HUES6 (cell line): ENCODE results near the gene ZNF267.
"Not testable (repeated sequence)": the region's sequence is repeated elsewhere in the genome, so short reads cannot be mapped to it uniquely, and the experiment has no call there.

Experiments
- H3K27ac ChIP-seq: 2 replicates; pipeline ENCODE4 v1.7.0; 2013; ENCODE audit warnings: low read depth, mild to moderate bottlenecking, low read length, inconsistent platforms
- H3K27me3 ChIP-seq: 2 replicates; pipeline ENCODE4 v1.6.1; 2013; ENCODE audit warnings: low read length; ENCODE audit not compliant: control insufficient read depth, insufficient read depth
- H3K36me3 ChIP-seq: 2 replicates; pipeline ENCODE4 v1.6.1; 2013; ENCODE audit warnings: low read length; ENCODE audit not compliant: control insufficient read depth, insufficient read depth
- H3K4me1 ChIP-seq: 2 replicates; pipeline ENCODE4 v1.6.1; 2013; ENCODE audit warnings: low read length; ENCODE audit not compliant: control insufficient read depth, insufficient read depth
- H3K4me3 ChIP-seq: 2 replicates; pipeline ENCODE4 v1.5.1; 2013; ENCODE audit warnings: low read depth, low read length
- H3K9ac ChIP-seq: one replicate; pipeline ENCODE4 v1.6.1; 2013; ENCODE audit warnings: mild to moderate bottlenecking, low read length
- H3K9me3 ChIP-seq: 2 replicates; pipeline ENCODE4 v1.6.1; 2013; ENCODE audit warnings: low read depth, low read length; ENCODE audit not compliant: control insufficient read depth, insufficient read depth

ZNF267 gene

GRCh38 chr16:31873556-31874365, at the start of gene ZNF267:
TSS of gene ZNF267 (plus strand) at chr16:31873807. CDS start at chr16:31873967, 160 bp downstream.
- peaks cover 11% of the 10 kb centered on the region for H3K36me3 ChIP-seq
- peak within 1 kb of the TSS; percentile 95 for H3K9ac ChIP-seq
- H3K9me3 ChIP-seq, result peaks cover 2% of the 10 kb centered on the region; the same call in 1 of the 2 replicates
- peak within 1 kb of the TSS; percentile 93 for H3K27ac ChIP-seq
- H3K27me3 ChIP-seq, result peaks cover 8% of the 10 kb centered on the region; the same call in 1 of the 2 replicates
- no peaks in the 10 kb centered on the region for H3K4me1 ChIP-seq
- H3K4me3 ChIP-seq, result peak within 1 kb of the TSS; percentile 83

GRCh38 chr16:31833047-31833446, 40.6 kb upstream of the ZNF267 start:
- peaks cover 32% of the 10 kb centered on the region for H3K9me3 ChIP-seq
- H3K4me1 ChIP-seq, result no peaks in the 10 kb centered on the region

DNA sequence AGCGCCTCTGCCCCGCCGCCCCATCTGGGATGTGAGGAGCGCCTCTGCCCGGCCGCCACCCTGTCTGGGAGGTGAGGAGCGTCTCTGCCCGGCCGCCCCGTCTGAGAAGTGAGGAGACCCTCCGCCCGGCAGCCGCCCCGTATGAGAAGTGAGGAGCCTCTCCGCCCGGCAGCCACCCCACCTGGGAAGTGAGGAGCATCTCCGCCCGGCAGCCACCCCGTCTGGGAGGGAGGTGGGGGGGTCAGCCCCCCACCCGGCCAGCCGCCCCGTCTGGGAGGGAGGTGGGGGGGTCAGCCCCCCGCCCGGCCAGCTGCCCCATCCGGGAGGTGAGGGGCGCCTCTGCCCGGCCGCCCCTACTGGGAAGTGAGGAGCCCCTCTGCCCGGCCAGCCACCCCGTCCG, 37.2 kb upstream of the ZNF267 start:
- Histone ChIP-seq H3K9me3 (peaks cover 52% of the 10 kb centered on the region), H3K27me3 (peaks cover 26% of the 10 kb centered on the region; the same call in 1 of the 2 replicates)
- H3K27ac ChIP-seq, H3K9ac ChIP-seq, H3K36me3 ChIP-seq, H3K4me1 ChIP-seq, H3K4me3 ChIP-seq: not testable (repeated sequence)

More at GRCh38 chr16:31833047-31833446, 40.6 kb upstream of the ZNF267 start:
- H3K27me3 ChIP-seq, result no peaks in the 10 kb centered on the region; the same call in 1 of the 2 replicates
- H3K4me3 ChIP-seq, result no peak overlapping the region
- no peak overlapping the region for H3K27ac ChIP-seq
- no peak overlapping the region for H3K9ac ChIP-seq
- no peaks in the 10 kb centered on the region for H3K36me3 ChIP-seq

DNA sequence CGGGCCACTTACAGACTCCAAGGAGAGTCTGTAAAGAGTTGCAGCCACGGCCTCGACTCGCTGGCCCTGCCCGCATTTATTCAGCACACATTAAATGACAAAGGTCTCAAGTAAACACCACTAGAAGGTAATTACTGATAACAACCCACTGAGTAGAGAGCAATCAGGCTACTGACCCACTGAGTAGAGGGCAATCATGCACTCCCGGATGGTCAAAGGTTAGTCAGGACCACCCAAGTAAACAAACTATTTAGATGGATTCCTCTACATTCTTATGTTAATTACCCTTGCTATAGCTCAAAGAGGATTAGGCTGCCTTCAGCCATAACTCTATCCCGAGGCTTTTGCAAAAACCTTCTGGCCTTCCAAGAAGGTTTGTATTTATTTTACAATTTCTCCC, 30.7 kb upstream of the ZNF267 start:
- H3K9me3 ChIP-seq, result peaks cover 60% of the 10 kb centered on the region

DNA sequence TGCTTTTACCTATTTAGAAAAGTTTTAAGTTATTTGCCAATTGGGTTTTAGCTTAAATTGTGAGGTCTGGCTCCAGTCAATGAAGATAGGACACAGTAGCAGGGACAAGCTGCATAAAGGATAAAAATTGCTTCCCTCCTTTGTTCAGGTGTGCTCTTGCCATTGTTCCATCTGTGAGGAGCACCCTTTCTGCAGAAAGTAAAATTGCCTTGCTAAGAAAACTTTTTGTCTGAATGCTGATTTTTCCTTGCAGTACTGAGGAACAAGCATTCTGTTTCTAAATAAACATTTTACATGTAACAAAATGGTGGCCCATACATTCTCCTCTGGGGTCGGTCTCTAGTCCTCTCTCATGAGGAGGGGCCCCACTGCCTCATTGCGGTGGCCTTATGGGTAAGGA, 25.0 kb upstream of the ZNF267 start:
- Histone ChIP-seq H3K27me3 (peaks cover 30% of the 10 kb centered on the region; the same call in 1 of the 2 replicates), H3K9me3 (peaks cover 58% of the 10 kb centered on the region)
- H3K9ac ChIP-seq, H3K36me3 ChIP-seq, H3K27ac ChIP-seq, H3K4me1 ChIP-seq, H3K4me3 ChIP-seq: not testable (repeated sequence)

More for the DNA sequence above, 30.7 kb upstream of the ZNF267 start:
- Histone ChIP-seq H3K27ac (no peak overlapping the region), H3K4me3 (peak overlapping the region; percentile 34; the same call in 1 of the 2 replicates), H3K27me3 (peaks cover 67% of the 10 kb centered on the region; the same call in 1 of the 2 replicates), H3K4me1 (no peaks in the 10 kb centered on the region), H3K36me3 (no peaks in the 10 kb centered on the region), H3K9ac (no peak overlapping the region)

GRCh38 chr16:31853291-31853690, 20.3 kb upstream of the ZNF267 start:
- H3K4me3 ChIP-seq, result no peak overlapping the region
- no peaks in the 10 kb centered on the region for H3K36me3 ChIP-seq
- no peak overlapping the region for H3K27ac ChIP-seq
- H3K4me1 ChIP-seq, result no peaks in the 10 kb centered on the region
- peaks cover 41% of the 10 kb centered on the region for H3K9me3 ChIP-seq
- no peak overlapping the region for H3K9ac ChIP-seq
- peaks cover 7% of the 10 kb centered on the region; the same call in 1 of the 2 replicates for H3K27me3 ChIP-seq

GRCh38 chr16:31860508-31860907, 13.1 kb upstream of the ZNF267 start:
- H3K4me3 ChIP-seq, result no peak overlapping the region
- H3K27ac ChIP-seq, result no peak overlapping the region
- H3K4me1 ChIP-seq, result no peaks in the 10 kb centered on the region
- no peaks in the 10 kb centered on the region for H3K36me3 ChIP-seq
- no peaks in the 10 kb centered on the region; the same call in 1 of the 2 replicates for H3K9me3 ChIP-seq
- no peak overlapping the region for H3K9ac ChIP-seq
- H3K27me3 ChIP-seq, result peaks cover 48% of the 10 kb centered on the region; the same call in 1 of the 2 replicates

DNA sequence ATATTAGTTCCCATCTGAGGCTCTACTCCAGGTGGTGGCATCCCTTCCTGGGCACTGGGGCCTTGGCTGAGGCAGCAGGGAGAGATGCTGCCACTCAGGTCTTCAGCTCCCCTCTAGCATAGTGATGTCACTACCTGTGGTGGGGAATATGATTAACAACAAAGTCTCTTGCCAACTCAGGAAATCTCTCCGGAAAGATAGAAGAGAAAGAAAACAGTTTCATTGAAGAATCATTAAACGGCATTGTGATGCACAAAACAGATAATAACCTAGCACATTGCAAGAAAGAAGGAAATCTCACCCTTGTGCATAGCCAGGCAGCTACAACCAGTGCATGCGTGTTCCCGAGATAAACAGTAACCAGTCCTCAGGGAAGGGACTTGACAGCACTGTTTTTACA, 12.2 kb upstream of the ZNF267 start:
- Histone ChIP-seq H3K27me3 (peaks cover 48% of the 10 kb centered on the region; the same call in 1 of the 2 replicates), H3K4me1 (no peaks in the 10 kb centered on the region), H3K9ac (no peak overlapping the region), H3K27ac (no peak overlapping the region), H3K4me3 (no peak overlapping the region), H3K9me3 (no peaks in the 10 kb centered on the region; the same call in 1 of the 2 replicates), H3K36me3 (no peaks in the 10 kb centered on the region)

GRCh38 chr16:31862761-31863160, 10.8 kb upstream of the ZNF267 start:
- Histone ChIP-seq H3K9me3 (no peaks in the 10 kb centered on the region; the same call in 1 of the 2 replicates), H3K4me3 (no peak overlapping the region), H3K27ac (no peak overlapping the region), H3K36me3 (no peaks in the 10 kb centered on the region), H3K27me3 (peaks cover 47% of the 10 kb centered on the region; the same call in 1 of the 2 replicates), H3K4me1 (no peaks in the 10 kb centered on the region), H3K9ac (no peak overlapping the region)

DNA sequence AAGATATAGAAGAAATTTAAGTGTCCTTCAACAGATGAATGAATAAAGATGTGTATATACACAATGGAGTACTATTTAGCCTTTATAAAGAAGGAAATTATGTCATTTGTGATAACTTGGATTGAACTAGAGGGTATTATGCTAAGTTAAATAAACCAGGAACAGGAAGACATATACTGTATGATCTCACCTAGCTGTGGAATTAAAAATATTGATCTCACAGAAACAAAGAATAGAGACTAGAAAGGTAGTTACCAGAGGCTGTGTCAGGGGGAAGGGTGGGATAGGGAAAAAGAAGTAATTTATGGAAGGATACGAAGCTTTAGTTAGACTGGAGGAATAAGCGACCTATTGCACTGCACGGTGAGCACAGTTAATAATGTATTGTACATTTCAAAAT, 5.4 kb upstream of the ZNF267 start:
- H3K4me1 ChIP-seq, result no peaks in the 10 kb centered on the region
- H3K27me3 ChIP-seq, result peaks cover 31% of the 10 kb centered on the region; the same call in 1 of the 2 replicates
- no peak overlapping the region for H3K27ac ChIP-seq
- no peaks in the 10 kb centered on the region for H3K36me3 ChIP-seq
- no peak overlapping the region for H3K4me3 ChIP-seq
- no peak overlapping the region for H3K9ac ChIP-seq
- H3K9me3 ChIP-seq, result no peaks in the 10 kb centered on the region; the same call in 1 of the 2 replicates

DNA sequence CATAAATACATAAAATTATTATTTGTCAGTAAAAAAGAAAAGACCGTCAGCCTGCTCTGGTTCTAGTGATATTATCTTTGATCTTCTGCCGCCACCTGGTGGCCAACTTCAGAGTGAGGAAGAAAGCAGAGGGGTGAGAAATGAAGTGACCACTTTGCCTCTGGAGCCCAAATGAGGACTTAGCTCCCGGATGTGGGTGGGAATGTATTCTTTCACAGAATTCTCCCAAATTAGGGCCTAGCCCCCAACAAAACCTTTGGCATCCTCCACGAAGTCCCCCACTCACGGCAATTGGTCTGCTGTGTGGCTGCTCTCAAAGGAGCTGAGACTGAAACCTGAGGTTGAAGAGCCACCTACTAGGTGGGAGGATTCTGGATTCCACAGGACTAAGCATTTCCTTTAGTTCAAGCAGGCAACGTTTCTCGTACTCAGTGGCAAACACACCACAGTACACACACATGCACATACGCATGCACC, 4.9 kb upstream of the ZNF267 start:
- peaks cover 25% of the 10 kb centered on the region; the same call in 1 of the 2 replicates for H3K27me3 ChIP-seq
- no peak overlapping the region for H3K4me3 ChIP-seq
- H3K27ac ChIP-seq, result no peak overlapping the region
- no peak overlapping the region for H3K9ac ChIP-seq
- no peaks in the 10 kb centered on the region; the same call in 1 of the 2 replicates for H3K9me3 ChIP-seq
- H3K4me1 ChIP-seq, result no peaks in the 10 kb centered on the region
- H3K36me3 ChIP-seq, result no peaks in the 10 kb centered on the region
